SK-N-SH treated with all-trans-retinoic acid at 6 μM for 48 hours (cell line): Measurements from ENCODE around the gene LEFTY1.

Source experiments
- ATAC-seq: fragments of 200-7000 bp; cut with Tn5 transposase; 3 replicates; pipeline ENCODE4 v1.9.1; 2020; ENCODE audit warnings: mild to moderate bottlenecking, moderate library complexity
- ARNTL ChIP-seq: fragments of 450-650 bp; formaldehyde crosslinking; IDR thresholded peaks from 2 replicates; pipeline ENCODE4 v1.5.0; 2020; ENCODE audit warnings: low read depth, mild to moderate bottlenecking, moderate library complexity, borderline replicate concordance
- BACH2 ChIP-seq: fragments of 250-450 bp; sonication (Bioruptor Pico); IDR thresholded peaks from 2 replicates; pipeline ENCODE4 v1.9.0; 2021; ENCODE audit warnings: mild to moderate bottlenecking, borderline replicate concordance
- CREB5 ChIP-seq: fragments of 250-450 bp; sonication (Bioruptor Pico); IDR thresholded peaks from 2 replicates; pipeline ENCODE4 v1.5.1; 2020; ENCODE audit warnings: low read depth, mild to moderate bottlenecking, moderate library complexity
- CSDC2 ChIP-seq: fragments of 250-450 bp; sonication (Bioruptor Pico); IDR thresholded peaks from 2 replicates; pipeline ENCODE4 v1.5.0; 2020; ENCODE audit warnings: mild to moderate bottlenecking, moderate library complexity
- CSRNP3 ChIP-seq: fragments of 250-450 bp; sonication (Bioruptor Pico); IDR thresholded peaks from 2 replicates; pipeline ENCODE4 v1.5.1; 2021; ENCODE audit warnings: mild to moderate bottlenecking, moderate library complexity
- ESRRG ChIP-seq: fragments of 250-450 bp; sonication (Bioruptor Pico); IDR thresholded peaks from 2 replicates; pipeline ENCODE4 v1.6.1; 2021; ENCODE audit warnings: mild to moderate bottlenecking
- GLIS3 ChIP-seq: fragments of 250-450 bp; sonication (Bioruptor Pico); IDR thresholded peaks from 2 replicates; pipeline ENCODE4 v1.5.0; 2020; ENCODE audit warnings: mild to moderate bottlenecking, moderate library complexity
- OSR1 ChIP-seq: fragments of 250-450 bp; sonication (Bioruptor Pico); IDR thresholded peaks from 2 replicates; pipeline ENCODE4 v1.8.0; 2022; ENCODE audit warnings: moderate library complexity, mild to moderate bottlenecking, inconsistent platforms
- PATZ1 ChIP-seq: fragments of 250-450 bp; sonication (Bioruptor Pico); IDR thresholded peaks from 2 replicates; pipeline ENCODE4 v1.8.0; 2020; ENCODE audit warnings: mild to moderate bottlenecking, moderate library complexity, borderline replicate concordance
- POU6F1 ChIP-seq: fragments of 250-450 bp; sonication (Bioruptor Pico); IDR thresholded peaks from 2 replicates; pipeline ENCODE4 v1.8.0; 2021; ENCODE audit warnings: low read depth, mild to moderate bottlenecking, moderate library complexity, borderline replicate concordance
- PPARA ChIP-seq: fragments of 250-450 bp; sonication (Bioruptor Pico); IDR thresholded peaks from 2 replicates; pipeline ENCODE4 v1.5.0; 2020; ENCODE audit warnings: mild to moderate bottlenecking, borderline replicate concordance
- RARB ChIP-seq: fragments of 250-450 bp; sonication (Bioruptor Pico); IDR thresholded peaks from 2 replicates; pipeline ENCODE4 v1.8.0; 2021; ENCODE audit warnings: mild to moderate bottlenecking, moderate library complexity
- SNAI2 ChIP-seq: fragments of 250-450 bp; sonication (Bioruptor Pico); IDR thresholded peaks from 2 replicates; pipeline ENCODE4 v1.5.0; 2020; ENCODE audit warnings: mild to moderate bottlenecking, moderate library complexity
- TOX ChIP-seq: fragments of 250-450 bp; sonication (Bioruptor Pico); IDR thresholded peaks from 2 replicates; pipeline ENCODE4 v1.8.0; 2021; ENCODE audit warnings: mild to moderate bottlenecking, moderate library complexity, borderline replicate concordance
- TSHZ2 ChIP-seq: fragments of 250-450 bp; sonication (Bioruptor Pico); IDR thresholded peaks from 2 replicates; pipeline ENCODE4 v1.5.0; 2020; ENCODE audit warnings: mild to moderate bottlenecking, moderate library complexity
- ZFP3 ChIP-seq: fragments of 250-450 bp; sonication (Bioruptor Pico); IDR thresholded peaks from 2 replicates; pipeline ENCODE4 v1.5.0; 2020; ENCODE audit warnings: mild to moderate bottlenecking, moderate library complexity
- ZFP30 ChIP-seq: fragments of 450-650 bp; formaldehyde crosslinking; IDR thresholded peaks from 2 replicates; pipeline ENCODE4 v1.5.0; 2022; ENCODE audit warnings: mild to moderate bottlenecking, moderate library complexity
- ZNF565 ChIP-seq: fragments of 450-650 bp; formaldehyde crosslinking; conservative IDR thresholded peaks from 2 replicates; pipeline ENCODE4 v1.5.0; 2020; ENCODE audit warnings: low read depth, mild to moderate bottlenecking, moderate library complexity
- ZNF70 ChIP-seq: fragments of 450-650 bp; formaldehyde crosslinking; IDR thresholded peaks from 2 replicates; pipeline ENCODE4 v1.5.0; 2020; ENCODE audit warnings: mild to moderate bottlenecking, moderate library complexity
- ZNF8 ChIP-seq: fragments of 450-650 bp; formaldehyde crosslinking; IDR thresholded peaks from 2 replicates; pipeline ENCODE4 v1.5.0; 2020; ENCODE audit warnings: mild to moderate bottlenecking, moderate library complexity

Gene LEFTY1

GRCh38 chr1:225857256-225857655, 31.7 kb downstream of the LEFTY1 start:
- TF ChIP-seq CREB5 (CRISPR knock-in tag) (no peak), GLIS3 (CRISPR knock-in tag) (no peak), ZNF70 (CRISPR knock-in tag) (no peak), ARNTL (no peak), SNAI2 (no peak)
- TF ChIP-seq, all 23 proteins: peak for 0
- ATAC-seq: no peak; the same call in 2 of the 3 replicates

GRCh38 chr1:225855503-225856300, 33.2 kb downstream of the LEFTY1 start:
- TF ChIP-seq PPARA (CRISPR knock-in tag): no peak
- no peak for TF ChIP-seq TOX (CRISPR knock-in tag)
- no peak for TF ChIP-seq SNAI2
- no peak for TF ChIP-seq OSR1
- no peak for TF ChIP-seq ESRRG
- no peak for TF ChIP-seq ZFP3
- TF ChIP-seq BACH2 (CRISPR knock-in tag): no peak
- no peak for TF ChIP-seq GLIS3 (CRISPR knock-in tag)
- TF ChIP-seq TSHZ2 (CRISPR knock-in tag): no peak
- TF ChIP-seq CSDC2 (CRISPR knock-in tag): no peak
- TF ChIP-seq ZNF70 (CRISPR knock-in tag): no peak
- TF ChIP-seq PATZ1 (CRISPR knock-in tag): no peak
- no peak for ATAC-seq

GRCh38 chr1:225853441-225853840, 35.5 kb downstream of the LEFTY1 start:
- TF ChIP-seq PPARA (CRISPR knock-in tag) (no peak), POU6F1 (CRISPR knock-in tag) (no peak), ESRRG (no peak), TOX (CRISPR knock-in tag) (no peak), ZFP3 (no peak), ZNF70 (CRISPR knock-in tag) (no peak), SNAI2 (no peak), ZNF8 (no peak), GLIS3 (CRISPR knock-in tag) (no peak), ZNF565 (no peak), RARB (CRISPR knock-in tag) (no peak), CREB5 (CRISPR knock-in tag) (no peak), CSDC2 (CRISPR knock-in tag) (no peak), CSRNP3 (CRISPR knock-in tag) (no peak), OSR1 (no peak), TSHZ2 (CRISPR knock-in tag) (no peak), PATZ1 (CRISPR knock-in tag) (no peak), ZFP30 (CRISPR knock-in tag) (no peak), ARNTL (no peak)

More at GRCh38 chr1:225853441-225853840, 35.5 kb downstream of the LEFTY1 start:
- no peak for ATAC-seq
